SK-N-SH (cell line): ENCODE measurements around the gene MED27. TPM values are rescaled to one million over a fixed set of nuclear protein-coding genes. Genes with fewer than 3 reads are reported as not detected.
A peak's percentile ranks its signal among the peaks of the same experiment; 100 is the strongest.

Experiments used
- CTCF ChIA-PET: fragments of 300-600, 350-600 bp; formaldehyde crosslinking; extraction: SDS; loops from one replicate; lab custom pipeline; 2021; lab: Yijun Ruan, JAX
- POLR2A ChIA-PET: fragments of 350-600 bp; sonication (Branson Sonifier 250); formaldehyde crosslinking; extraction: SDS; loops from one replicate; lab custom pipeline; 2020; ENCODE audit warnings: antibody characterized with exemption, inconsistent platforms; lab: Yijun Ruan, JAX
- DNase-seq: peaks from one replicate; pipeline ENCODE4 v3.0.0; 2012
- H2AFZ ChIP-seq: fragments of 200-600 bp; sonication (generic); 2 replicates; pipeline ENCODE4 v1.8.1; 2016; ENCODE audit warnings: antibody characterized with exemption, mild to moderate bottlenecking, low read depth
- H3F3A ChIP-seq: fragments of 200-600 bp; sonication (generic); replicated peaks from 2 replicates; pipeline ENCODE3; 2016; ENCODE audit warnings: antibody characterized with exemption, mild to moderate bottlenecking; ENCODE audit not compliant: insufficient read depth
- H3K27ac ChIP-seq, 2 experiments: fragments of 200-500 bp in 1 of 2; fragments of 200-600 bp in 1 of 2; sonication (Bioruptor generic) in 1 of 2; sonication (generic), shearing (Covaris generic) in 1 of 2; 2 replicates each; pipeline versions ENCODE4 v1.5.1 to v1.6.1; 2014 to 2016; ENCODE audit warnings: low read depth in 2 of 2, inconsistent platforms in 1 of 2, low read length in 1 of 2, mild to moderate bottlenecking in 1 of 2, mixed read lengths in 1 of 2
- H3K27me3 ChIP-seq: fragments of 200-600 bp; sonication (generic), shearing (Covaris generic); 2 replicates; pipeline ENCODE4 v1.6.1; 2016; ENCODE audit warnings: mixed run types; ENCODE audit not compliant: insufficient read depth
- H3K36me3 ChIP-seq, 2 experiments: fragments of 200-500 bp in 1 of 2; fragments of 200-600 bp in 1 of 2; sonication (Bioruptor generic) in 1 of 2; sonication (generic) in 1 of 2; replicated peaks in 1 of 2; 2 replicates each; pipeline versions ENCODE3 to v1.5.1; 2014 to 2016; ENCODE audit warnings: low read length in 1 of 2, mild to moderate bottlenecking in 1 of 2; ENCODE audit not compliant: insufficient read depth in 2 of 2, control insufficient read depth in 1 of 2
- H3K4me1 ChIP-seq, 2 experiments: fragments of 200-500 bp in 1 of 2; fragments of 200-600 bp in 1 of 2; sonication (Bioruptor generic) in 1 of 2; sonication (generic), shearing (Covaris generic) in 1 of 2; 2 replicates each; pipeline versions ENCODE4 v1.5.1 to v1.6.1; 2014 to 2016; ENCODE audit warnings: low read depth in 1 of 2, low read length in 1 of 2, mixed run types in 1 of 2; ENCODE audit not compliant: insufficient read depth in 2 of 2, control insufficient read depth in 1 of 2
- H3K4me2 ChIP-seq: fragments of 200-600 bp; sonication (generic), shearing (Covaris generic); 2 replicates; pipeline ENCODE4 v1.6.1; 2017; ENCODE audit warnings: mixed run types
- H3K4me3 ChIP-seq, 2 experiments: fragments of 200-500 bp in 1 of 2; fragments of 200-600 bp in 1 of 2; sonication (Bioruptor generic) in 1 of 2; sonication (generic), shearing (Covaris generic) in 1 of 2; 2 replicates each; pipeline versions ENCODE4 v1.5.1 to v1.8.1; 2014 to 2016; ENCODE audit warnings: low read depth in 2 of 2, inconsistent platforms in 1 of 2, low read length in 1 of 2, mild to moderate bottlenecking in 1 of 2, mixed read lengths in 1 of 2, moderate library complexity in 1 of 2
- H3K79me2 ChIP-seq: fragments of 200-600 bp; sonication (generic); 2 replicates; pipeline ENCODE4 v1.8.1; 2017; ENCODE audit warnings: mild to moderate bottlenecking; ENCODE audit not compliant: insufficient read depth
- H3K9ac ChIP-seq: fragments of 200-600 bp; sonication (generic); 2 replicates; pipeline ENCODE4 v1.6.1; 2017; ENCODE audit warnings: mixed run types
- H3K9me2 ChIP-seq: fragments of 200-600 bp; sonication (generic); 2 replicates; pipeline ENCODE4 v1.6.1; 2017; ENCODE audit warnings: mixed run types
- H3K9me3 ChIP-seq: fragments of 200-600 bp; sonication (generic); 2 replicates; pipeline ENCODE4 v1.6.1; 2017; ENCODE audit warnings: mixed run types, mild to moderate bottlenecking, moderate library complexity
- H4K20me1 ChIP-seq: fragments of 200-600 bp; sonication (generic); 2 replicates; pipeline ENCODE4 v1.6.1; 2017; ENCODE audit warnings: mild to moderate bottlenecking, mixed run types; ENCODE audit not compliant: insufficient read depth
- CTCF ChIP-seq: fragments of 200-600 bp; sonication (generic); IDR thresholded peaks from 2 replicates; pipeline ENCODE4 v1.6.1; 2017; ENCODE audit warnings: antibody characterized with exemption, mild to moderate bottlenecking, moderate library complexity
- ELF1 ChIP-seq: IDR thresholded peaks from 2 replicates; pipeline ENCODE4 v1.4.0; 2012
- EP300 ChIP-seq, 2 experiments: IDR thresholded peaks; 2 replicates each; pipeline versions ENCODE4 v1.4.0 to v1.6.1; 2012; ENCODE audit warnings: borderline replicate concordance in 1 of 2, low read depth in 1 of 2, low read length in 1 of 2
- EZH2phosphoT487 ChIP-seq: fragments of 200-600 bp; sonication (generic); IDR thresholded peaks from 2 replicates; pipeline ENCODE4 v1.6.1; 2017; ENCODE audit warnings: low read depth, mixed run types, mild to moderate bottlenecking, antibody characterized with exemption, moderate library complexity, borderline replicate concordance
- FOSL2 ChIP-seq: IDR thresholded peaks from 2 replicates; pipeline ENCODE4 v1.4.0; 2012; ENCODE audit warnings: low read depth, mild to moderate bottlenecking, moderate library complexity, borderline replicate concordance
- FOXJ3 ChIP-seq: sonication (generic); formaldehyde crosslinking; IDR thresholded peaks from 2 replicates; pipeline ENCODE4 v1.5.1; 2020; ENCODE audit warnings: mild to moderate bottlenecking, missing genetic modification reagents
- FOXM1 ChIP-seq: IDR thresholded peaks from 2 replicates; pipeline ENCODE4 v1.4.0; 2012; ENCODE audit warnings: low read depth, mild to moderate bottlenecking
- GATA2 ChIP-seq: sonication (generic); formaldehyde crosslinking; IDR thresholded peaks from 2 replicates; pipeline ENCODE4 v1.5.0; 2020; ENCODE audit warnings: mild to moderate bottlenecking, missing genetic modification reagents
- IRF3 ChIP-seq: fragments of 150-350 bp; IDR thresholded peaks from 2 replicates; pipeline ENCODE4 v1.6.1; 2016; ENCODE audit warnings: mild to moderate bottlenecking, low read depth, low read length
- MAX ChIP-seq: IDR thresholded peaks from 2 replicates; pipeline ENCODE4 v1.4.0; 2012; ENCODE audit warnings: low read depth
- MEF2A ChIP-seq: IDR thresholded peaks from 2 replicates; pipeline ENCODE4 v1.4.0; 2012; ENCODE audit warnings: low read depth, borderline replicate concordance
- NFIC ChIP-seq: IDR thresholded peaks from 2 replicates; pipeline ENCODE4 v1.4.0; 2012; ENCODE audit warnings: borderline replicate concordance
- NRF1 ChIP-seq: IDR thresholded peaks from 2 replicates; pipeline ENCODE4 v1.6.1; 2012; ENCODE audit warnings: low read depth, mild to moderate bottlenecking, low read length
- POLR2AphosphoS5 ChIP-seq: IDR thresholded peaks from 2 replicates; pipeline ENCODE4 v1.6.1; 2012; ENCODE audit warnings: low read depth, low read length
- RAD21 ChIP-seq: IDR thresholded peaks from 2 replicates; pipeline ENCODE4 v1.6.1; 2012; ENCODE audit warnings: mild to moderate bottlenecking, low read length
- RCOR1 ChIP-seq: fragments of 150-350 bp; IDR thresholded peaks from 2 replicates; pipeline ENCODE4 v1.6.1; 2017; ENCODE audit warnings: antibody characterized with exemption, low read length
- RFX5 ChIP-seq: IDR thresholded peaks from 2 replicates; pipeline ENCODE4 v1.6.1; 2012; ENCODE audit warnings: mild to moderate bottlenecking, improper control_type of control experiment, low read length
- RXRA ChIP-seq: IDR thresholded peaks from 2 replicates; pipeline ENCODE4 v1.4.0; 2012; ENCODE audit warnings: low read depth, mild to moderate bottlenecking, borderline replicate concordance
- TAF1 ChIP-seq: IDR thresholded peaks from 2 replicates; pipeline ENCODE4 v1.6.1; 2012; ENCODE audit warnings: low read depth, mild to moderate bottlenecking, low read length, moderate library complexity, borderline replicate concordance
- USF2 ChIP-seq: fragments of 150-350 bp; IDR thresholded peaks from 2 replicates; pipeline ENCODE4 v1.6.1; 2017; ENCODE audit warnings: antibody characterized with exemption, low read length, low read depth, borderline replicate concordance
- ZBTB33 ChIP-seq: IDR thresholded peaks from 2 replicates; pipeline ENCODE4 v1.4.0; 2012; ENCODE audit warnings: low read depth, borderline replicate concordance
- WGBS: methylation state at CpG from one replicate; pipeline ENCODE4 v1.1.6; 2017; ENCODE audit warnings: low lambda C conversion rate; 5-methylcytosine and 5-hydroxymethylcytosine counted together
- polyA plus RNA-seq, 3 experiments: library from polyadenylated mRNA; depleted of rRNA; stranded (reverse); fragments of >200 nt; gene quantifications; 2 replicates each; pipeline ENCODE4 v1.2.3, GENCODE V29; 2012
- TF ChIP-seq, protein P1 (sequence below): IDR thresholded peaks from 2 replicates; pipeline ENCODE4; 2012

Gene MED27
- polyA plus RNA-seq, 1 of the 3 experiments (the other 2 are of a cell fraction), result 35.0 TPM

DNA sequence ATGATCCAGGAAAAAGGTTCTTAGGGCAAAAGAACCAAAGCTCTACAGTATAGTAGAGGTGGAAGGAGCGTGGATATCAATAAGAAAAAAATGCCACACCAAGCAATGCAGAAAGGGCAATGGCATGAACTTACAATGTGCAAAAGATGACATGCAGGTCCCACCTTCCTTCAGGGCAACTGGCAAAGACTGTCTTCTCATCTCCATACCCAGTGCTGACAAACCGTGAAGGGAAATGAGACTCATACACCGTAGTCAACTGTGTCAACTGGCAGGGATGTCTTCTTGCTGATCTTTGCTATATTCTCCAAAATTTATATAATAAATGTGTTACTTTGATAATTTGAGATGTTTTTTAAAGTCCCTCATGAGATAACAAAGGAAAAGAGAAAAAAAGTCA, 36.0 kb downstream of the MED27 start:
- Histone ChIP-seq H3K36me3 (no peaks in the 10 kb centered on the region), H4K20me1 (no peaks in the 10 kb centered on the region), H3K27ac (peak overlapping the region in 1 of 2 experiments; percentile 95; a peak in 1 of 4 replicates), H3K9me3 (no peaks in the 10 kb centered on the region), H3K4me2 (peak overlapping the region; percentile 25; the same call in 1 of the 2 replicates), H3F3A (peaks cover 10% of the 10 kb centered on the region), H3K4me1 (peaks cover 34 to 37% of the 10 kb centered on the region in 2 experiments), H3K27me3 (no peaks in the 10 kb centered on the region), H3K9ac (no peak overlapping the region), H2AFZ (no peak overlapping the region), H3K4me3 (no peak overlapping the region), H3K79me2 (peaks cover 72% of the 10 kb centered on the region), H3K9me2 (no peaks in the 10 kb centered on the region; the same call in 1 of the 2 replicates)
- WGBS, result 98% methylated on average over 3 of the region's 3 CpGs
- DNase-seq, result no peak
- TF ChIP-seq CTCF, result no peak
- TF ChIP-seq GATA2 (CRISPR knock-in tag), result no peak
- no peak for TF ChIP-seq MEF2A
- no peak for TF ChIP-seq FOXJ3 (CRISPR knock-in tag)
- TF ChIP-seq RFX5, result no peak
- TF ChIP-seq ELF1, result no peak
- TF ChIP-seq RAD21, result no peak
- no peak for TF ChIP-seq MAX
- no peak for TF ChIP-seq POLR2AphosphoS5
- no peak for TF ChIP-seq NRF1
- no peak for TF ChIP-seq RCOR1
- TF ChIP-seq NFIC, result no peak
- TF ChIP-seq TAF1, result no peak
- ChIA-PET POLR2A (no interaction called here), CTCF (interaction anchor here (1.9 kb wide), 1 partner anchor 13 kb away, joined by 4 read pairs; no protein-coding TSS in a partner anchor)

DNA sequence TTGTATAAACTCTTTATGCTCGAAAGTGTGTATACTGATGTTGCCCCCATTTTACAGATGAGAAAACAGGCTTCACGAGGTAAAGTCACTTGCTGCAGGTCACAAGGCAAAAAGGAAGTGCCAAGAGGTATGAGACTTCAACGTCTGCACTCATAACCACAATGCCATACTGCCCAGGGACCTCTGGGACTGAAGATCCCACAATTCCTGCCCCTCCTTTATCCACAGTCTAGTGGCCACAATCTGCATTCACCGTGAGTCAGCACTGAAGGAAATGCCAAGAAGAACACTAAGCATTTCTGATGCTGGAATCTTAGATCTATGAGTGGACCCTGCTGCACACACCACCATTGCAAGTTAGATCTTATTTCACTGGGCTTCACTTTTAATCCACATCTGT, 37.3 kb downstream of the MED27 start:
- Histone ChIP-seq H3K79me2 (peaks cover 68% of the 10 kb centered on the region), H3K4me2 (peak overlapping the region; percentile 25), H3F3A (peaks cover 10% of the 10 kb centered on the region), H3K36me3 (no peaks in the 10 kb centered on the region), H3K9me3 (no peaks in the 10 kb centered on the region), H2AFZ (no peak overlapping the region), H3K9me2 (no peaks in the 10 kb centered on the region; the same call in 1 of the 2 replicates), H3K4me3 (no peak overlapping the region), H3K27me3 (no peaks in the 10 kb centered on the region), H3K27ac (peak overlapping the region; percentile 55 to 95; a peak in 3 of 4 replicates), H4K20me1 (no peaks in the 10 kb centered on the region), H3K4me1 (peaks cover 34 to 40% of the 10 kb centered on the region in 2 experiments), H3K9ac (peak overlapping the region; percentile 29; the same call in 1 of the 2 replicates)
- ChIA-PET CTCF (interaction anchor here (3.8 kb wide), 1 partner anchor 194 kb away, joined by 13 read pairs; no protein-coding TSS in a partner anchor), POLR2A (no interaction called here)
- DNase-seq, result no peak
- 34% methylated on average over 4 of the region's 4 CpGs for WGBS
- TF ChIP-seq GATA2 (CRISPR knock-in tag) (no peak), FOSL2 (peak; percentile 95), USF2 (no peak), FOXM1 (0 out of 2 replicates have a peak, but pooled peaks have one; percentile 48), EP300 (IDR thresholded peaks at IDR 0.05; ENCODE audit: borderline replicate concordance in 1 of 2, low read depth in 1 of 2, low read length in 1 of 2) (peak; percentile 31 to 94; a peak in 3 of 4 replicates), FOXJ3 (CRISPR knock-in tag) (no peak), IRF3 (no peak), RXRA (peak; percentile 82; the same call in 1 of the 2 replicates), ZBTB33 (peak; percentile 31; the same call in 1 of the 2 replicates), EZH2phosphoT487 (no peak)
- TF ChIP-seq, protein P1, sequence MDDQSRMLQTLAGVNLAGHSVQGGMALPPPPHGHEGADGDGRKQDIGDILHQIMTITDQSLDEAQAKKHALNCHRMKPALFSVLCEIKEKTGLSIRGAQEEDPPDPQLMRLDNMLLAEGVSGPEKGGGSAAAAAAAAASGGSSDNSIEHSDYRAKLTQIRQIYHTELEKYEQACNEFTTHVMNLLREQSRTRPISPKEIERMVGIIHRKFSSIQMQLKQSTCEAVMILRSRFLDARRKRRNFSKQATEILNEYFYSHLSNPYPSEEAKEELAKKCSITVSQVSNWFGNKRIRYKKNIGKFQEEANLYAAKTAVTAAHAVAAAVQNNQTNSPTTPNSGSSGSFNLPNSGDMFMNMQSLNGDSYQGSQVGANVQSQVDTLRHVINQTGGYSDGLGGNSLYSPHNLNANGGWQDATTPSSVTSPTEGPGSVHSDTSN, result peak; percentile 91
